Mesenchymal stem cell (in vitro differentiated cells and primary cell): ENCODE results near the gene TRIP13.
A peak's percentile ranks its signal among the peaks of the same experiment; 100 is the strongest.

ENCODE experiments used
- DNase-seq: peaks from one replicate; pipeline ENCODE4 v3.0.0-alpha.2; 2013
- H2AFZ ChIP-seq: one replicate; pipeline ENCODE4 v1.6.1; 2013; ENCODE audit warnings: low read depth, mild to moderate bottlenecking, control low read depth, inconsistent platforms, low read length, moderate library complexity
- H2AK5ac ChIP-seq: 2 replicates; pipeline ENCODE4 v1.6.1; 2013; ENCODE audit warnings: low read length, moderate library complexity, mild to moderate bottlenecking, inconsistent platforms; ENCODE audit not compliant: severe bottlenecking
- H2BK120ac ChIP-seq: one replicate; pipeline ENCODE4 v1.6.1; 2013; ENCODE audit warnings: low read depth, mild to moderate bottlenecking, inconsistent platforms, low read length, moderate library complexity
- H2BK12ac ChIP-seq, 2 experiments: one replicate each; pipeline ENCODE4 v1.6.1; 2013; ENCODE audit warnings: inconsistent platforms in 2 of 2, low read length in 2 of 2, mild to moderate bottlenecking in 2 of 2, moderate library complexity in 2 of 2, control low read depth in 1 of 2
- H2BK15ac ChIP-seq: one replicate; pipeline ENCODE4 v1.6.1; 2013; ENCODE audit warnings: mild to moderate bottlenecking, low read depth, inconsistent platforms; ENCODE audit not compliant: poor library complexity, severe bottlenecking
- H2BK5ac ChIP-seq: 2 replicates; pipeline ENCODE4 v1.6.1; 2013; ENCODE audit warnings: low read depth, mild to moderate bottlenecking, low read length, control low read depth, inconsistent platforms; ENCODE audit not compliant: poor library complexity, severe bottlenecking
- H3K14ac ChIP-seq, 2 experiments: one replicate each; pipeline ENCODE4 v1.6.1; 2013; ENCODE audit warnings: inconsistent platforms in 2 of 2, low read length in 2 of 2, control low read depth in 1 of 2, mild to moderate bottlenecking in 1 of 2, moderate library complexity in 1 of 2
- H3K18ac ChIP-seq, 2 experiments: one replicate each; pipeline ENCODE4 v1.6.1; 2013; ENCODE audit warnings: inconsistent platforms in 2 of 2, low read length in 2 of 2, control low read depth in 1 of 2, low read depth in 1 of 2, mild to moderate bottlenecking in 1 of 2
- H3K23ac ChIP-seq, 2 experiments: one replicate each; pipeline ENCODE4 v1.6.1; 2013; ENCODE audit warnings: inconsistent platforms in 2 of 2, low read length in 2 of 2, mild to moderate bottlenecking in 2 of 2, moderate library complexity in 2 of 2, control low read depth in 1 of 2
- H3K27ac ChIP-seq: 2 replicates; pipeline ENCODE4 v1.5.1; 2013; ENCODE audit warnings: mild to moderate bottlenecking, moderate library complexity, low read length, control low read depth, inconsistent platforms; ENCODE audit not compliant: poor library complexity, severe bottlenecking
- H3K27me3 ChIP-seq, 2 experiments: 2 replicates each; pipeline versions ENCODE4 v1.6.1 to v1.7.0; 2013; ENCODE audit warnings: low read length in 2 of 2, mild to moderate bottlenecking in 2 of 2, moderate library complexity in 2 of 2, control low read depth in 1 of 2, inconsistent platforms in 1 of 2; ENCODE audit not compliant: control insufficient read depth in 1 of 2, insufficient read depth in 1 of 2
- H3K36me3 ChIP-seq, 2 experiments: 2 replicates each; pipeline versions ENCODE4 v1.6.1 to v1.7.0; 2013; ENCODE audit warnings: low read length in 2 of 2, control low read depth in 1 of 2, inconsistent platforms in 1 of 2, low read depth in 1 of 2, mild to moderate bottlenecking in 1 of 2; ENCODE audit not compliant: insufficient read depth in 2 of 2, control insufficient read depth in 1 of 2
- H3K4ac ChIP-seq, 2 experiments: one replicate each; pipeline ENCODE4 v1.6.1; 2013; ENCODE audit warnings: inconsistent platforms in 2 of 2, low read length in 2 of 2, mild to moderate bottlenecking in 2 of 2, moderate library complexity in 2 of 2, control low read depth in 1 of 2, low read depth in 1 of 2
- H3K4me1 ChIP-seq: 2 replicates; pipeline ENCODE4 v1.6.1; 2013; ENCODE audit warnings: low read depth, low read length, control low read depth; ENCODE audit not compliant: control insufficient read depth, insufficient read depth
- H3K4me2 ChIP-seq: 2 replicates; pipeline ENCODE4 v1.6.1; 2013; ENCODE audit warnings: low read length, mild to moderate bottlenecking, inconsistent platforms; ENCODE audit not compliant: poor library complexity, severe bottlenecking
- H3K4me3 ChIP-seq, 2 experiments: 2 replicates each; pipeline versions ENCODE4 v1.5.1 to v1.7.0; 2013; ENCODE audit warnings: low read length in 2 of 2, mild to moderate bottlenecking in 2 of 2, control low read depth in 1 of 2, low read depth in 1 of 2; ENCODE audit not compliant: insufficient read depth in 1 of 2
- H3K79me1 ChIP-seq: replicated peaks from 2 replicates; pipeline ENCODE4 v1.6.1; 2013; ENCODE audit warnings: mild to moderate bottlenecking, control low read depth, low read length, inconsistent platforms; ENCODE audit not compliant: poor library complexity, severe bottlenecking
- H3K9ac ChIP-seq: 2 replicates; pipeline ENCODE4 v1.7.0; 2013; ENCODE audit warnings: mild to moderate bottlenecking, low read length, moderate library complexity
- H3K9me3 ChIP-seq: 2 replicates; pipeline ENCODE4 v1.7.0; 2013; ENCODE audit warnings: mild to moderate bottlenecking, low read length; ENCODE audit not compliant: control insufficient read depth
- H4K8ac ChIP-seq: one replicate; pipeline ENCODE4 v1.6.1; 2013; ENCODE audit warnings: inconsistent platforms, mild to moderate bottlenecking, low read length, moderate library complexity
- H4K91ac ChIP-seq: one replicate; pipeline ENCODE4 v1.6.1; 2013; ENCODE audit warnings: mild to moderate bottlenecking, low read length, inconsistent platforms
- WGBS: methylation state at CpG from one replicate; pipeline ENCODE4 v1.1.7; 2013; ENCODE audit warnings: mixed read lengths; 5-methylcytosine and 5-hydroxymethylcytosine counted together

The TRIP13 gene

GRCh38 chr5:856531-857425 is 35.9 kb upstream of the TRIP13 start:
- peaks cover 4 to 28% of the 10 kb centered on the region in 2 experiments for H3K27me3 ChIP-seq
- H2BK12ac ChIP-seq: no peak overlapping the region
- no peak for DNase-seq
- H4K8ac ChIP-seq: no peak overlapping the region
- peaks cover 8% of the 10 kb centered on the region for H3K4me1 ChIP-seq
- no peak overlapping the region for H2BK5ac ChIP-seq
- no peak overlapping the region for H3K4me3 ChIP-seq
- H3K14ac ChIP-seq: peak overlapping the region in 1 of 2 experiments; percentile 87
- no peak overlapping the region for H3K4ac ChIP-seq
- peak overlapping the region in 1 of 2 experiments; percentile 94 for H3K23ac ChIP-seq
- no peak overlapping the region for H3K4me2 ChIP-seq
- no peak overlapping the region for H4K91ac ChIP-seq
- no peak overlapping the region for H2BK15ac ChIP-seq
- no peak overlapping the region for H3K18ac ChIP-seq
- H3K79me1 ChIP-seq: no peaks in the 10 kb centered on the region
- H3K36me3 ChIP-seq: peaks cover 0 to 24% of the 10 kb centered on the region in 2 experiments
- H2AK5ac ChIP-seq: no peak overlapping the region
- H3K9ac ChIP-seq: no peak overlapping the region
- H2AFZ ChIP-seq: no peak overlapping the region
- no peaks in the 10 kb centered on the region for H3K9me3 ChIP-seq
- no peak overlapping the region for H3K27ac ChIP-seq
- H2BK120ac ChIP-seq: no peak overlapping the region
- 96% methylated on average over 16 of the region's 16 CpGs for WGBS

DNA sequence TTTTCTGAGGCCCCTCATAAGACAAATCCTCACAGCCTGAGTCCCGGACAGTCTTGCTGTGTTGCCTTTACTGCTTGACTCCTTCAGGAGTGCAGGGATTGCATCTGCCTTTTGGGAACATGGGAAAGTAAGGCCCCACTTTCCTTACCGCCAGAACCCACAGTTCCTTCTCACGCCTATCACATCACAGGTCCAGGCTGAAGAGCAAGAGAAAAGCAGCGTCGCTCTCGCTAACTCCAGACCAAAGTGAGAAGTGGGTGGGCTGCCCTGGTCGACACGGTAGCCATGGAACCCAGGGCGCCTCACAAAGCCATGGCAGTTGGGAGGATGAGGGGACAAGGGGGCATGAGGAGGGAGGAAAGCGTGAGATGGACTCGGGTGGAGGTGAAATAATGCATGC is 34.0 kb upstream of the TRIP13 start:
- no peak for DNase-seq
- no peak overlapping the region for H3K4me2 ChIP-seq
- H3K79me1 ChIP-seq: peaks cover 4% of the 10 kb centered on the region
- H3K18ac ChIP-seq: no peak overlapping the region
- H3K14ac ChIP-seq: no peak overlapping the region
- H3K9me3 ChIP-seq: no peaks in the 10 kb centered on the region
- peaks cover 18 to 43% of the 10 kb centered on the region in 2 experiments for H3K36me3 ChIP-seq
- no peak overlapping the region for H3K4me3 ChIP-seq
- no peak overlapping the region for H2BK5ac ChIP-seq
- no peak overlapping the region for H4K8ac ChIP-seq
- H3K23ac ChIP-seq: no peak overlapping the region
- H3K4ac ChIP-seq: no peak overlapping the region
- no peak overlapping the region for H2BK120ac ChIP-seq
- H2AFZ ChIP-seq: no peak overlapping the region
- no peak overlapping the region for H3K27ac ChIP-seq
- no peak overlapping the region for H3K9ac ChIP-seq
- no peak overlapping the region for H2BK15ac ChIP-seq
- peaks cover 0 to 10% of the 10 kb centered on the region in 2 experiments for H3K27me3 ChIP-seq
- no peak overlapping the region for H2BK12ac ChIP-seq
- peaks cover 20% of the 10 kb centered on the region for H3K4me1 ChIP-seq
- WGBS: 91% methylated on average over 11 of the region's 11 CpGs
- H4K91ac ChIP-seq: no peak overlapping the region
- no peak overlapping the region for H2AK5ac ChIP-seq

GRCh38 chr5:859391-859790 is 33.3 kb upstream of the TRIP13 start:
- Histone ChIP-seq H3K36me3 (peaks cover 24 to 50% of the 10 kb centered on the region in 2 experiments), H3K9me3 (no peaks in the 10 kb centered on the region), H3K79me1 (peaks cover 4% of the 10 kb centered on the region)

GRCh38 chr5:859798-860296 is 32.8 kb upstream of the TRIP13 start:
- no peak overlapping the region for H4K8ac ChIP-seq
- H2AK5ac ChIP-seq: no peak overlapping the region
- no peak overlapping the region for H3K18ac ChIP-seq
- H2AFZ ChIP-seq: no peak overlapping the region
- H2BK5ac ChIP-seq: no peak overlapping the region
- H3K9ac ChIP-seq: no peak overlapping the region
- no peak for DNase-seq
- H3K4me2 ChIP-seq: no peak overlapping the region
- no peaks in the 10 kb centered on the region for H3K9me3 ChIP-seq
- peaks cover 20% of the 10 kb centered on the region for H3K4me1 ChIP-seq
- H3K79me1 ChIP-seq: peaks cover 4% of the 10 kb centered on the region
- no peak overlapping the region for H4K91ac ChIP-seq
- peaks cover 0 to 4% of the 10 kb centered on the region in 2 experiments for H3K27me3 ChIP-seq
- no peak overlapping the region for H3K14ac ChIP-seq
- H3K27ac ChIP-seq: no peak overlapping the region
- WGBS: 97% methylated on average over 16 of the region's 16 CpGs
- H3K36me3 ChIP-seq: peaks cover 29 to 54% of the 10 kb centered on the region in 2 experiments
- no peak overlapping the region for H2BK15ac ChIP-seq
- no peak overlapping the region for H3K23ac ChIP-seq
- H2BK12ac ChIP-seq: no peak overlapping the region
- no peak overlapping the region for H2BK120ac ChIP-seq
- no peak overlapping the region for H3K4me3 ChIP-seq
- H3K4ac ChIP-seq: no peak overlapping the region

More at GRCh38 chr5:859391-859790, 33.3 kb upstream of the TRIP13 start:
- no peak overlapping the region for H3K27ac ChIP-seq
- no peak overlapping the region for H3K9ac ChIP-seq
- peaks cover 0 to 5% of the 10 kb centered on the region in 2 experiments for H3K27me3 ChIP-seq
- H2BK12ac ChIP-seq: no peak overlapping the region
- no peak overlapping the region for H2BK5ac ChIP-seq
- H3K4me1 ChIP-seq: peaks cover 20% of the 10 kb centered on the region
- no peak overlapping the region for H3K23ac ChIP-seq
- no peak overlapping the region for H4K8ac ChIP-seq
- no peak overlapping the region for H3K18ac ChIP-seq
- no peak overlapping the region for H2BK15ac ChIP-seq
- H4K91ac ChIP-seq: no peak overlapping the region
- 92% methylated on average over 16 of the region's 16 CpGs for WGBS
- no peak overlapping the region for H2BK120ac ChIP-seq
- DNase-seq: no peak
- no peak overlapping the region for H3K4me2 ChIP-seq
- no peak overlapping the region for H3K4ac ChIP-seq
- no peak overlapping the region for H3K14ac ChIP-seq
- no peak overlapping the region for H2AFZ ChIP-seq
- H2AK5ac ChIP-seq: no peak overlapping the region
- no peak overlapping the region for H3K4me3 ChIP-seq
